ENCODE measurements around the gene PTPN12.
"Not testable (repeated sequence)": the region's sequence is repeated elsewhere in the genome, so short reads cannot be mapped to it uniquely, and the experiment has no call there.

PTPN12 gene

GRCh38 chr7:77580762-77581350 lies 43.8 kb downstream of the PTPN12 start:
- ATAC-seq = no peak

DNA sequence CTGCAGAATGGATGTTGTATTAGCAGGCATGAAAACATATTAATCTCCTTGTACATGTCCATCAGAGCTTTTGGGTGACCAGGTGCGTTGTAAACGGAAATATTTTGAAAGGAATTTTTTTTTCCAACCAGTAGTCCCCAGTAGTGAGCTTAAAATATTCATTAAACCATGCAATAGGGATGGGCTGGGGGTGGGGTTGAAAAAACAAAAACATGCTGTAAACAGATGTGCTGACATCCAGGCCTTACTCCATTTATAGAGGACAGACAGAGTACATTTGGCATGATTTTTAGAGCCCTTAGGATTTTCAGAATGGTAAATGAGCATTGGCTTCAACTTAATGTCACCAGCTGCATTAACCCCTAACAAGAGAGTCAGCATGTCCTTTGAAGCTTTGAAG lies 50.2 kb downstream of the PTPN12 start:
- no peak for ATAC-seq

DNA sequence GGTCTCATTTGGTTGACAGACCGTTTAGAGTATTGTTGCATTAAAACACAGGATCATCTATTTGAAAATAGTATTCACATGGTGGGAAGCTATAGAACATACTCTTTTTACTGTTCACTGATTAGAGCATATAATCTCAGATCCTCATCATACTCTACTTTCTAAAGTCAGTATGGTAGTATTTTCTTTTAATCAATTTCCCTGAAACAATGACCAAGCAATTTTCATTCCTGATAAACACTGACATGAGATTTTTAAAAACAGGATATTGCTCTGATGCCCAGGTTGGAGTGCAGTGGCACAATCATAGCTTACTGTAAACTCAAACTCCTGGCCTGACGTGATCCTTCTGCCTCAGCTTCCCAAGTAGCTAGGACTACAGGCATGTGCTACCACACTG lies 63.9 kb downstream of the PTPN12 start:
- no peak for ATAC-seq

DNA sequence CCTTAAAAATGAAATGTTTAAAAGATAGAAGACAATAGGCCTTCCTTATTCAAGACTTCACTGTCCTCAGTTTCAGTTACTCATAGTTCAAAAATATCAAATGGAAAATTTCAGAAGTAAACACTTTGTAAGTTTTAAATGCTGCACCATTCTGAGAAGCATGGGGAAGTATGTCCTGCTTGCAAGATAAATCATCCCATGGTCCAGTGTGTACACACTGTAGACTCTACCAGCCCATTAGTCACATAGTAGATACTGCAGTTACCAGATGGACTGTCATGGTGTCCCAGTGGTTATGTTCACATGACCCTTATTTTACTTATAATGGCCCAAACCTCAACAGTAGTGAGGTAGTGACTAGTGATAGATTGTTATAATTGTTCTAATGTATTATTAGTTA lies 69.5 kb downstream of the PTPN12 start:
- ATAC-seq = no peak

GRCh38 chr7:77619314-77619713 lies 82.2 kb downstream of the PTPN12 start:
- ATAC-seq = no peak

GRCh38 chr7:77626586-77627308 lies 89.7 kb downstream of the PTPN12 start:
- no peak for ATAC-seq

GRCh38 chr7:77627309-77627676 lies 90.2 kb downstream of the PTPN12 start:
- no peak for ATAC-seq

GRCh38 chr7:77629797-77630196 lies 92.7 kb downstream of the PTPN12 start:
- ATAC-seq = no peak

GRCh38 chr7:77631820-77632219 lies 94.7 kb downstream of the PTPN12 start:
- no peak for ATAC-seq

DNA sequence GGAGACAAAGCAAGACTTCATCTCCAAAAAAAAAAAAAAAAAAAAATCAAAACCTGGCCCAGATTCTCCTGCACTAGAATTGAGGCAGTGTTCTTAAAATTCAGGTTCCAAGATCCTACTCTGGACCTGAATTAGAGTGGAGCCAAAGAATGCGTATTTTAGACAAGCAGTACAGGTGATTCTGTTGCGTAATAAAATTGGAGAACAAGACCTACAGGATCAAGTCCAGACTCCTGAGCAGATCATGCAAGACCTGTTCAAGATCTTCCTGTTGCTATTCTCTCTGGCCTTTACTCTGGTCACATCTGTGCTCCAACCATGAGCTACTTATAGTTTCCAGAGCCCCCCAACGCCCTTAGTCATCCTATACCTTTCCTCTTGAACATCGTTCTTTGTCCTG lies 107.7 kb downstream of the PTPN12 start:
- no peak for ATAC-seq

- ATAC-seq = no peak
Measured at GRCh38 chr7:77648742-77649338, 111.7 kb downstream of the PTPN12 start.

GRCh38 chr7:77649716-77650349 lies 112.7 kb downstream of the PTPN12 start:
- ATAC-seq = no peak

GRCh38 chr7:77651575-77652162 lies 114.6 kb downstream of the PTPN12 start:
- no peak for ATAC-seq

DNA sequence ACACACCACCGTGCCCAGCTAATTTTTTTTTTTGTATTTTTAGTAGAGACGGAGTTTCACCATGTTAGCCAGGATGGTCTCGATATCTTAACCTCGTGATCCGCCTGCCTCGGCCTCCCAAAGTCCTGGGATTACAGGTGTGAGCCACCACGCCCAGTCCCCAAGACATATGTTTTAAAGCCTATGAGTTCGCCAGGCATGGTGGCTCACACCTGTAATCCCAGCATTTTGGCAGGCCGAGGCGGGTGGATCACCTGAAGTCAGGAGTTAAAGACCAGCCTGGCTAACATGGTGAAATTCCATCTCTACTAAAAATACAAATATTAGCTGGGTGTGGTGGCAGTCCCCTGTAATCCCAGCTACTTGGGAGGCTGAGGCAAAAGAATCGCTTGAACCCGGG lies 115.7 kb downstream of the PTPN12 start:
- ATAC-seq = not testable (repeated sequence)

- ATAC-seq = no peak
Measured at GRCh38 chr7:77653572-77653971, 116.5 kb downstream of the PTPN12 start.

DNA sequence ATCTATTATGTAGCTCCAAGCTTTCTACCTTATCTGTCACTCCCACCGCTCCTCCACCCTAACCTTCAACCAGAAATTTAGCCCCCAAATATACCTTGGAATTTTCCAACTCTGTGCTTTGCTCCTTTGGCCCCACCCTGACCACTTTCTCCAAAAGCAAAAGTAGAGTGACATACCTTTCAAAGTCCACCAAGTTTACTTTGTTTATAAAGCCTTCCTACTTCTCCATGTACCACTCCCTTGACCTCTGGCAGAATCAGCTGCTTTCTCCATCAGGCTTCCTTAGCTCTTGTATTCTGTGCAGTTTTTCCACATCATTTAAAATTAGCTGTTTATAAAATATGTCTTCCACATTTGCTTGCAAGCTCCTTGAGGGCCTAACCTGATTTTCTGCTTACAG lies 118.3 kb downstream of the PTPN12 start:
- no peak for ATAC-seq

DNA sequence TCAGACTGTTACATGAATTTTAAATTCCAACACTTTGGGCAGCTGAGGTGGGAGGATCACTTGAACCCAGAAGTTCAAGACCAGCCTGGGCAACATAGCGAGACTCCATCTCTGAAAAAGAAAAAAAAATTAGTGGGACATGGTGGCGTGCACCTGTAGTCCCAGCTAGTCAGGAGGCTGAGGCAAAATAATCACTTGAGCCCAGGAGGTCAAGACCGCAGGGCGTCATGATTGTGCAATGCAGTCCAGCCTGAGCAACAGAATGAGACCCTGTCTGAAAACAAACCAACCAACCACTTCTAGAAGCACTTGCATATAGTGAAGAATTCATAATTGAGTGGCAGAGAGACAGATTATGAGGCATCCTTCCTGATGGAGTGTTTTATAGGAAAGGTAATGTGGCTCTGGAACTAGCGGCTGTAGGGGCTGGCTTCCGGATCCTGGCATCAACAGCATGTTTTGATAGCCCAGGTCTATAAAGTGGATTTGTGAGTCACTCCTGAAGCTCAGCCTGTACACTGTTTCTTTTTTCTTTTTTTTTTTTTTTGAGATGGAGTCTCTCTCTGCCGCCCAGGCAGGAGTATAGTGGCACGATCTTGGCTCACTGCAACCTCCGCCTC lies 118.9 kb downstream of the PTPN12 start:
- no peak for ATAC-seq

- no peak for ATAC-seq
Measured at GRCh38 chr7:77657427-77658224, 120.5 kb downstream of the PTPN12 start.

DNA sequence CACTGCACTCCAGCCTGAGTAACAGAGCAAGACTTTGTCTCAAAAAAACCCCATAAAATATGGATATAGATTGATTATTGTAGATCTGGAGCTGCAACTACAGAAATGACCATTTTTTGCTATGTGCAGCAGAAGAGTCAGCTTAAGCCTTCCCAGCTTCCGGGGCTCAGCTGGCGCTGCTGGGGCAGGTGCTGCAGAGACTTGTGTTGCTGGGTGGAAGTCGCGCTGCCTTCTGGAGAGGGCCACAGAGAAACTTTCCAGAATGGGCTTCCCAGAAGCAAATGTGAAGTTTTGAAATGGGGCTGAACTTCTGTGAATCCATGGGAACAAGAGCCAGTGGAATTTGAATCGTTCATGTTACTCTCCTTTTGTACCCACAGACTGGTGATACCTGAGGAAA lies 121.8 kb downstream of the PTPN12 start:
- no peak for ATAC-seq

- ATAC-seq = no peak
Measured at GRCh38 chr7:77661816-77662215, 124.7 kb downstream of the PTPN12 start.

- ATAC-seq = no peak
Measured at GRCh38 chr7:77662869-77663268, 125.8 kb downstream of the PTPN12 start.

- no peak for ATAC-seq
Measured at GRCh38 chr7:77664715-77665114, 127.6 kb downstream of the PTPN12 start.

Measured in activated CD4-positive, CD25-positive, alpha-beta regulatory T cell treated with anti-CD3 and anti-CD28 coated beads, Interleukin-2, amount 50 U/mL, for 24 hours (primary cell).